Pancreas (tissue), 10 donors: ENCODE results near the gene FKBP1A. TPM values are rescaled to one million over a fixed set of nuclear protein-coding genes. Genes with fewer than 3 reads are reported as not detected.

Experiments used
- ATAC-seq, 4 donors: fragments of 200-7000 bp; cut with Tn5 transposase; one replicate each; pipeline versions ENCODE4 v1.8.0 to v1.9.1; 2020; ENCODE audit warnings: mild to moderate bottlenecking in 4 of 4, moderate library complexity in 4 of 4
- DNase-seq, 6 donors: peaks; one replicate each; pipeline ENCODE4 v3.0.0-alpha.2; 2020
- FAIRE-seq: peaks from 2 replicates; lab custom pipeline; 2012; peaks lifted over from hg19 to GRCh38; lab: Jason Lieb, UNC
- H3K27ac ChIP-seq, 4 donors: fragments of 200-600 bp; sonication (generic); 1 replicate in 3 of 4; 2 replicates in 1 of 4; pipeline versions ENCODE4 v1.5.0 to v1.8.0; 2020
- H3K27me3 ChIP-seq, 4 donors: fragments of 200-600 bp; one replicate each; pipeline ENCODE4 v1.8.0; 2021
- H3K36me3 ChIP-seq, 3 donors: fragments of 200-600 bp; sonication (generic) in 1 of 3; one replicate each; pipeline versions ENCODE4 v1.5.0 to v1.8.0; 2020 to 2021
- H3K4me1 ChIP-seq, 3 donors: fragments of 200-600 bp; one replicate each; pipeline ENCODE4 v1.8.0; 2021
- H3K4me3 ChIP-seq, 4 donors: fragments of 200-600 bp; sonication (generic) in 2 of 4; one replicate each; pipeline versions ENCODE4 v1.5.0 to v1.8.0; 2020 to 2021
- H3K9me3 ChIP-seq, 4 donors: fragments of 200-600 bp; one replicate each; pipeline ENCODE4 v1.8.0; 2021
- CTCF ChIP-seq, 4 donors: fragments of 200-600 bp; sonication (generic) in 3 of 4; IDR thresholded peaks; one replicate each; pipeline versions ENCODE4 v1.5.0 to v1.8.0; 2021; ENCODE audit warnings: antibody characterized with exemption in 4 of 4
- WGBS, 2 donors: extraction: QIAGEN DNeasy Blood & Tissue Kit; methylation state at CpG; one replicate each; pipeline ENCODE4 v1.1.7; 2013; 5-methylcytosine and 5-hydroxymethylcytosine counted together
- intact Hi-C, 3 donors: fragments of 100-400 bp; cut with DNase I; formaldehyde crosslinking; loops; one replicate each; pipeline versions ENCODE4 v1.11.1 to v1.14.2; 2022
- polyA plus RNA-seq, 2 donors: library from polyadenylated mRNA; stranded (reverse); fragments of 200-250 nt; gene quantifications; one replicate each; pipeline ENCODE4 v1.2.3, GENCODE V29; 2013
- total RNA-seq, 6 donors: library from RNA; stranded (reverse); fragmentation: NEBNext Ultra II Directional in 4 of 6; extraction: Animal tissue kit (Norgen Biotek cat#: 25700) in 4 of 6; gene quantifications; one replicate each; pipeline versions ENCODE4 v1.2.1 to v1.2.4, GENCODE V29; 2021 to 2023
- donor health status: healthy with polysubstance abuse.
- donor health status: DM: no; HTN: no; CAD: no; lungs with moderate emphysema.
- donor health status: DM: no; HTN: no; CAD: no.
- donor health status: control.
- donor health status: control.
- donor health status: Bipolar disorder and iron deficiency.
- donor health status: DM: yes; HTN: yes; CAD: no.
- donor health status: DM: no; HTN: no; CAD: no.
- donor health status: DM: no; HTN: no; CAD: no.
- donor health status: DM: yes; HTN: yes; CAD: no.

Gene FKBP1A
- total and polyA plus RNA-seq, 8 donors, result 40.2 to 104 (median 67.3) TPM

GRCh38 chr20:1392443-1392692, 486 bp downstream of the FKBP1A start:
- intact Hi-C loops, result no loop called here
- no peaks in the 10 kb centered on the region for H3K9me3 ChIP-seq
- no peaks in the 10 kb centered on the region for H3K36me3 ChIP-seq
- peaks cover 5 to 35% (median 14%) of the 10 kb centered on the region in 3 donors for H3K4me1 ChIP-seq
- DNase-seq (no peak), FAIRE-seq (no peak), ATAC-seq (peak; percentile 16 to 44 (median 35))
- peak overlapping the region; percentile 76 to 92 (median 90) for H3K4me3 ChIP-seq
- peaks cover 0 to 3% (median 0%) of the 10 kb centered on the region in 4 donors for H3K27me3 ChIP-seq
- 0 to 1% methylated on average over 13 of the region's 13 CpGs for WGBS, 2 donors
- H3K27ac ChIP-seq, result peak overlapping the region; percentile 20 to 71 (median 52)
- TF ChIP-seq CTCF (IDR thresholded peaks at IDR 0.05), result no peak

- Histone ChIP-seq H3K36me3 (no peaks in the 10 kb centered on the region), H3K9me3 (no peaks in the 10 kb centered on the region), H3K4me1 (peaks cover 10 to 38% (median 18%) of the 10 kb centered on the region in 3 donors), H3K27ac (peak overlapping the region in 2 of 4 donors; percentile 64 to 71), H3K4me3 (peak overlapping the region; percentile 76 to 92 (median 90)), H3K27me3 (peaks cover 0 to 3% (median 0%) of the 10 kb centered on the region in 4 donors)
- WGBS, 2 donors, result 4 to 6% methylated on average over 16 of the region's 16 CpGs
- DNase-seq, result no peak
- peak in 2 of 4 donors; percentile 7 to 16 for ATAC-seq
- intact Hi-C loops, result no loop called here
- no peak for TF ChIP-seq CTCF (IDR thresholded peaks at IDR 0.05)
- no peak for FAIRE-seq
Observed at GRCh38 chr20:1391640-1392442, 1.0 kb downstream of the FKBP1A start.

- intact Hi-C loops, result no loop called here
- Histone ChIP-seq H3K36me3 (no peaks in the 10 kb centered on the region), H3K27ac (no peak overlapping the region), H3K4me1 (peaks cover 11 to 45% (median 18%) of the 10 kb centered on the region in 3 donors), H3K4me3 (peak overlapping the region in 1 of 4 donors; percentile 92), H3K27me3 (peaks cover 0 to 3% (median 0%) of the 10 kb centered on the region in 4 donors), H3K9me3 (no peaks in the 10 kb centered on the region)
- 48 to 55% methylated on average over 16 of the region's 16 CpGs for WGBS, 2 donors
- no peak for TF ChIP-seq CTCF (IDR thresholded peaks at IDR 0.05)
- DNase-seq (no peak), ATAC-seq (no peak), FAIRE-seq (no peak)
Observed at GRCh38 chr20:1390581-1391403, 2.1 kb downstream of the FKBP1A start.

GRCh38 chr20:1389703-1390580, 2.9 kb downstream of the FKBP1A start:
- Histone ChIP-seq H3K36me3 (no peaks in the 10 kb centered on the region), H3K4me3 (peak overlapping the region in 1 of 4 donors; percentile 92), H3K4me1 (peaks cover 11 to 45% (median 18%) of the 10 kb centered on the region in 3 donors), H3K27me3 (no peaks in the 10 kb centered on the region), H3K9me3 (no peaks in the 10 kb centered on the region), H3K27ac (peak overlapping the region in 3 of 4 donors; percentile 8 to 22 (median 18))
- no peak for FAIRE-seq
- TF ChIP-seq CTCF (IDR thresholded peaks at IDR 0.05), result no peak
- DNase-seq, result peak in 1 of 6 donors; percentile 44
- ATAC-seq, result no peak
- WGBS, 2 donors, result 26 to 29% methylated on average over 6 of the region's 6 CpGs
- intact Hi-C loops, result loop anchor here in 1 of 3 donors (10.0 kb wide), 1 partner anchor 55 kb away; no protein-coding TSS in a partner anchor
